ENCODE results near the gene INAFM2. TPM values are rescaled to one million over a fixed set of nuclear protein-coding genes. Genes with fewer than 3 reads are reported as not detected.

The INAFM2 gene
- polyA plus RNA-seq, 2 of the 4 experiments (the other 2 are of a cell fraction): 2.8 to 3.8 TPM

DNA sequence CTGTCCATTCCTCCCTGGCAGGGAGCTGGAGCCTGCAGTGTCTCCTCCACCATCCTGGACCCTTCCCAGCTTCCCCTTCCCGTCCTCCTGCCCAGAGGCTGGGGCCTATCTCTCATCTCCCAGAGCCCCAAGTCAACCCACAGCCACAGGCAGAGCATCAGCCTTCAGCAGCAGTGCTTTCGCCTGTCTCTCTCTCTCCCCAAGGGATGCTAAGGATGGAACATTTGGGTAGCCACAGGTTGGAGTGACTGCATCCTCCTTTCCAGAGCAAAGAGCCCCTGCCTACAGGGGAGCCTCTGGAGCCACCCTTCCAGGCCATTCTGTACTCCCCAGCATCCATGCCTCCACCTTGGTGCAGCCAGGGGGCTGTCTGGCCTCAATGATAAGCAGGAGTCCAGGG lies 19.9 kb upstream of the INAFM2 start:
- no peak for FAIRE-seq
- H3K27ac ChIP-seq: no peak overlapping the region
- H3K4me1 ChIP-seq: no peaks in the 10 kb centered on the region
- H3K4me2 ChIP-seq: no peak overlapping the region
- peaks cover 6% of the 10 kb centered on the region; the same call in 2 of the 3 replicates for H3K9me3 ChIP-seq
- no peak for ATAC-seq
- ChIA-PET CTCF (interaction anchor here (0.7 to 2.0 kb wide), 6 partner anchors 14 to 35 kb away, joined by 3 to 7 read pairs (median 3); no protein-coding TSS in a partner anchor), POLR2A (no interaction called here)
- WGBS (ENCODE audit: missing lambda C conversion rate): 31% methylated on average over 2 of the region's 2 CpGs
- H3K4me3 ChIP-seq: no peak overlapping the region
- no peak for TF ChIP-seq ESRRA (IDR thresholded peaks at IDR 0.05; ENCODE audit: borderline replicate concordance, low read length)
- TF ChIP-seq, protein P1, sequence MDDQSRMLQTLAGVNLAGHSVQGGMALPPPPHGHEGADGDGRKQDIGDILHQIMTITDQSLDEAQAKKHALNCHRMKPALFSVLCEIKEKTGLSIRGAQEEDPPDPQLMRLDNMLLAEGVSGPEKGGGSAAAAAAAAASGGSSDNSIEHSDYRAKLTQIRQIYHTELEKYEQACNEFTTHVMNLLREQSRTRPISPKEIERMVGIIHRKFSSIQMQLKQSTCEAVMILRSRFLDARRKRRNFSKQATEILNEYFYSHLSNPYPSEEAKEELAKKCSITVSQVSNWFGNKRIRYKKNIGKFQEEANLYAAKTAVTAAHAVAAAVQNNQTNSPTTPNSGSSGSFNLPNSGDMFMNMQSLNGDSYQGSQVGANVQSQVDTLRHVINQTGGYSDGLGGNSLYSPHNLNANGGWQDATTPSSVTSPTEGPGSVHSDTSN (IDR thresholded peaks at IDR 0.05): no peak
- no peak for TF ChIP-seq HMGXB4 (CRISPR knock-in tag; IDR thresholded peaks at IDR 0.05; ENCODE audit: borderline replicate concordance)
- no peak for TF ChIP-seq KDM5A (IDR thresholded peaks at IDR 0.05)
- no peak for TF ChIP-seq HOXB5 (CRISPR knock-in tag; IDR thresholded peaks at IDR 0.05)
- TF ChIP-seq BHLHE40 (IDR thresholded peaks at IDR 0.05; ENCODE audit: low read depth, low read length): no peak
- TF ChIP-seq MAFK (IDR thresholded peaks at IDR 0.05; ENCODE audit: partially characterized antibody): no peak
- TF ChIP-seq POLR2A (IDR thresholded peaks at IDR 0.05; ENCODE audit: low read length): no peak
- no peak for TF ChIP-seq NR3C1 (IDR thresholded peaks at IDR 0.05)
- no peak for TF ChIP-seq TP53 (CRISPR knock-in tag; IDR thresholded peaks at IDR 0.05)
- TF ChIP-seq CTCF (IDR thresholded peaks at IDR 0.05): no peak
- no peak for TF ChIP-seq JUNB (IDR thresholded peaks at IDR 0.05)
- TF ChIP-seq HOXB13 (CRISPR knock-in tag; IDR thresholded peaks at IDR 0.05; ENCODE audit: low read depth): no peak
- TF ChIP-seq, protein P2, sequence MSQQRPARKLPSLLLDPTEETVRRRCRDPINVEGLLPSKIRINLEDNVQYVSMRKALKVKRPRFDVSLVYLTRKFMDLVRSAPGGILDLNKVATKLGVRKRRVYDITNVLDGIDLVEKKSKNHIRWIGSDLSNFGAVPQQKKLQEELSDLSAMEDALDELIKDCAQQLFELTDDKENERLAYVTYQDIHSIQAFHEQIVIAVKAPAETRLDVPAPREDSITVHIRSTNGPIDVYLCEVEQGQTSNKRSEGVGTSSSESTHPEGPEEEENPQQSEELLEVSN (IDR thresholded peaks at IDR 0.05; ENCODE audit: borderline replicate concordance, low read depth): no peak
- no peak for TF ChIP-seq CHD4 (IDR thresholded peaks at IDR 0.05; ENCODE audit: borderline replicate concordance)
- TF ChIP-seq GATA3 (IDR thresholded peaks at IDR 0.05; ENCODE audit: borderline replicate concordance): no peak
- DNase-seq (ENCODE audit: low read depth in 1 of 2, low spot score in 1 of 2): no peak

DNA sequence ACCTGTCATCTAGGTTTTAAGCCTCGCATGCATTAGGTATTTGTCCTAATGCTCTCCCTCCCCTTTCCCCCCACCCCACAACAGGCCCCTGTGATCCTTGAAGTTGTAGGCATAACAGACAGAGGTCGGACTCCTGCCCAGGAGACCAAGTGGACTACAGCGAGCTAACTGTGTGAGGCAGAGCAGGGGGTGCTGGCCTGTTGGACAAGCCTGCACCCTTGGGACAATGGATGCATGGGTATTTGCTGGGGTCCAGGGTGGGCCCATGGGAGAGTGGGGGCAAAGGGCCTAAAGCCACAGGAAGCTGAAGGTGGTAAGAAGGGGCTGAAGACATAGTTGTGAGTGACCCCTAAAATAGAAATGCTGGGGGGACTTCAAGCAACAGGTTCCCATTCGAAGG lies 18.2 kb upstream of the INAFM2 start:
- H3K4me3 ChIP-seq: no peak overlapping the region
- ChIA-PET POLR2A (no interaction called here), CTCF (interaction anchor here (1.5 to 18.2 kb wide), 4 partner anchors 15 to 88 kb away, joined by 4 to 203 read pairs (median 30); partner anchors contain the start of gene ANKRD63)
- H3K4me1 ChIP-seq: no peaks in the 10 kb centered on the region
- ATAC-seq (no peak), FAIRE-seq (no peak), DNase-seq (ENCODE audit: low read depth in 1 of 2, low spot score in 1 of 2) (no peak)
- peaks cover 6% of the 10 kb centered on the region; the same call in 2 of the 3 replicates for H3K9me3 ChIP-seq
- WGBS (ENCODE audit: missing lambda C conversion rate): 33% methylated on average over 2 of the region's 4 CpGs
- H3K27ac ChIP-seq: no peak overlapping the region
- no peak overlapping the region for H3K4me2 ChIP-seq
- TF ChIP-seq EHMT2 (IDR thresholded peaks at IDR 0.05; ENCODE audit: low read depth) (no peak), TP53 (CRISPR knock-in tag; IDR thresholded peaks at IDR 0.05) (no peak), CBX2 (IDR thresholded peaks at IDR 0.05; ENCODE audit: borderline replicate concordance, low read depth) (no peak), ZNF302 (CRISPR knock-in tag; IDR thresholded peaks at IDR 0.05) (no peak), HMGXB4 (CRISPR knock-in tag; IDR thresholded peaks at IDR 0.05; ENCODE audit: borderline replicate concordance) (no peak), MYC (IDR thresholded peaks at IDR 0.05; ENCODE audit: borderline replicate concordance, low read length) (no peak), FOSB (CRISPR knock-in tag; IDR thresholded peaks at IDR 0.05) (no peak), USF2 (IDR thresholded peaks at IDR 0.05) (no peak), EP300 (IDR thresholded peaks at IDR 0.05) (no peak), RFX5 (IDR thresholded peaks at IDR 0.05) (no peak), POLR2A (IDR thresholded peaks at IDR 0.05; ENCODE audit: low read length) (no peak), CHD4 (IDR thresholded peaks at IDR 0.05; ENCODE audit: borderline replicate concordance) (no peak), MAZ (IDR thresholded peaks at IDR 0.05; ENCODE audit: borderline replicate concordance, low read depth, low read length) (no peak), KDM5A (IDR thresholded peaks at IDR 0.05) (no peak), FOSL2 (IDR thresholded peaks at IDR 0.05) (no peak), FOSL2 (CRISPR knock-in tag; IDR thresholded peaks at IDR 0.05) (no peak), NR3C1 (IDR thresholded peaks at IDR 0.05) (no peak), RAD21 (conservative IDR thresholded peaks at IDR 0.05 in 1 of 2, IDR thresholded peaks at IDR 0.05 in 1 of 2) (no peak)
